NCI-H1105 treated with DMSO at 0.1 percent for 48 hours (cell line): ENCODE results near the gene ADM5.
A peak's percentile ranks its signal among the peaks of the same experiment; 100 is the strongest.

Source experiments
- DNase-seq: peaks from one replicate; lab custom pipeline; 2025; lab: John Stamatoyannopoulos, UW

The ADM5 gene

DNA sequence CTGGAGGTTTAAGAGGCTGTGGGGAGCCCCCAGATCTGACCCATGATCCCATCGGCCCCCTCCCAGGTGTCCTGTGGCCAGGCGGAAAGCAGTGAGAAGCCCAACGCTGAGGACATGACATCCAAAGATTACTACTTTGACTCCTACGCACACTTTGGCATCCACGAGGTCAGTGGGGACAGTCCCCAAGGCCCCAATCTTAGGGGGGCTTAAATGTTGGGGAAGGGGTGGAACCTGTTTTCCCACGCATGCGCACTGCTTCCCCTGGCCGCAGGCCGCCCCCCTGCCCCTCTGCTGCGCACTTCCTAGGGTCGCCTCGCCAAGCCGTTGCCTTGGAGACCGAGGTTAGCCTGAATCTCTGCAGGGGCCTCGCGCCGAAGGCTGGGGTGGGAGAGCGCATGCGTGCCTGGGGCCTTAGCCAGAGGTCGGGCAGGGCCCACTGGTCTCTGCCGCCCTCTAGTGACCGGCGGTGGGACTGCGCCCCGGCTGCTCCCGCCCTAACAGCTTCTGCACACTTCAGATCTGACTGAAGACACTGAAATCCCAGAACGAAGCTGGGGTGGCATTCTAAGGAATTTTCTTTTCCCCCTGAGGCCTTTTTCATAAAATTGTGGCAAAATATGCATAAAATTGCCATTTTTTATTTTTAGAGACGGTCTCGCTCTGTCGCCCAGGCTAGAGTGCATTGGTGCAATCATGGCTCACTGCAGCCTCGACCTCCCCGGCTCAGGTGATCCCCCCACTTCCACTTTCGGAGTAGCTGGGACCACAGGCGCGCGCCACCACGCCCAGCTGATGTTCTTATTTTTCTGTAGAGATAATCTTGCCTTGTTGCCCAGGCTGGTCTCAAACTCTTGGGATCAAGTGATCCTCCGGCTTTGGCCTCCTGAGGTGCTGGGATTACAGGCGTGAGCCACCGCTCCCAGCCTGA is 8.7 kb upstream of the ADM5 start:
- peak; percentile 90 for DNase-seq

DNA sequence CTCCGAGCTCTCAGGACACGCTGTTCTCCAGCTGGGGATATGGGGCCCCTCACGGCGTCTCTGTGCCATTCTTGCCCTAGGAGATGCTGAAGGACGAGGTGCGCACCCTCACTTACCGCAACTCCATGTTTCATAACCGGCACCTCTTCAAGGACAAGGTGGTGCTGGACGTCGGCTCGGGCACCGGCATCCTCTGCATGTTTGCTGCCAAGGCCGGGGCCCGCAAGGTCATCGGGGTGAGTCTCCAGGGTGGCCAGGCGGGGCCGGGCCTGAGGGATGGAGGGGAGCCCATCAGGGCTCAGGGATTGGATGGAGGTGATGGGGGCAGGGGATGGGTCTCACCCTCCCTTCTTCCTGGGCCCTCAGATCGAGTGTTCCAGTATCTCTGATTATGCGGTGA is 7.6 kb upstream of the ADM5 start:
- no peak for DNase-seq

DNA sequence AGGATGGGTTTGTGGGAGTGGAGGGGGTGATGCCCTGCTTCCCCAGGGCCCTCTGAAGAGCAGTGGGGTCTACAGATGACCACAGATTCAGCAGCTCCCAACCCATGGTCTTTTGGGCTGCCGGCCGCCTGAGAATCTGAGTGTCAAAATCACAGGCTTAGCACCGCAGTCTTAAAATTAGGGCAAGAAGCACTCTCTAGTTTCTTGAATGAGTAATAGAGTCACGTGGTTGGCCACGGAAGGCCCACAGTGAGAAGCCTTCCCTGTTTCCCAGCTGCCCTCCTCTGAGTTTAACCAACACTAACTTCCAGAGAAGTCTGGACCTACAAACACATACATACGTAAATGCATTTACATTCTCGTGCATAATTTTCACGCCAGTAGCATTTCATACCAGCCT is 7.1 kb upstream of the ADM5 start:
- no peak for DNase-seq

DNA sequence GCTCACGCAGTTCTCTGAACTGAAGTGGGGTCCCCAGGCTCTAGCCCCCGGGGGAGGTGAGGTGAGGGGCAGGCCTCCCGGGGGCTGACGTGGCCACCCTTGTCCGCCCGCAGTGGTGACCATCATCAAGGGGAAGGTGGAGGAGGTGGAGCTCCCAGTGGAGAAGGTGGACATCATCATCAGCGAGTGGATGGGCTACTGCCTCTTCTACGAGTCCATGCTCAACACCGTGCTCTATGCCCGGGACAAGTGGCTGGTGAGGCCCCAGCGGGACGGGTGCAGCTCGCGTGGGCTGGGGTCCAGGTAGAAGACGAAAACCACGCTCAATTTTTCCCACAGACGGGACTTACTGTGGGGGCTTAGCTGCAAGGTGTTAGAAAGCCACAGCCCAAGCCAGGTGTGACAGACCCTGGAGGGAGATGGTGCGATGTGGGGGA is 5.6 kb upstream of the ADM5 start:
- DNase-seq: no peak

DNA sequence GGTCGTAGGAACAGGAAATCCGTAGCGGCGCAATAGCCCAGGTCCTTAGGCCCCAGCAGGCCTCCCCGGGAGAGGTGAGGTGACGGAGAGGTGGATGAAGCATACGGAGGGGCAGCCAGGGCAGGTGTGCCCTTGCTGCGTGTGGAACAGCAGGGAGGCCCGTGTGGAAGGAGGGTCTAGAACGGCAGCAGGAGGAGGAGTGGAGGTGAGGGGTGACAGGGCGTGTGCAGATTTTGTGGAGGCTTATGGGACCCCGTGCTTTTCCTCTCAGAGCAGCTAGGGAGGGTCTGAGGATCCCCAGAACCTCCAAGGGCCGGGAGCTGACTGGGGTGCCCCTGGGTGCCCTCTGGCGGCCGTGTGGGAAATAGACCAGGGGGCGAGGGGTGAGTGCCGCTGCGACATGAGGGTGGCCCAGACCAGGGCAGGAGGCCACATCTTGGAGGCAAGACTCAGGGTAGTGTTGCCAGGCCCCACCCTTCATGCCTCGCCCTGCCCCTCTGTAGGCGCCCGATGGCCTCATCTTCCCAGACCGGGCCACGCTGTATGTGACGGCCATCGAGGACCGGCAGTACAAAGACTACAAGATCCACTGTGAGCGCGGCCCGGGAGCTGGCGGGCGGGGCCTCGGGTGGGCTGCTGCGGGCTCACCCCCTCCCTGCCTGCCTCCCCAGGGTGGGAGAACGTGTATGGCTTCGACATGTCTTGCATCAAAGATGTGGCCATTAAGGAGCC is 5.0 kb upstream of the ADM5 start:
- DNase-seq: no peak

DNA sequence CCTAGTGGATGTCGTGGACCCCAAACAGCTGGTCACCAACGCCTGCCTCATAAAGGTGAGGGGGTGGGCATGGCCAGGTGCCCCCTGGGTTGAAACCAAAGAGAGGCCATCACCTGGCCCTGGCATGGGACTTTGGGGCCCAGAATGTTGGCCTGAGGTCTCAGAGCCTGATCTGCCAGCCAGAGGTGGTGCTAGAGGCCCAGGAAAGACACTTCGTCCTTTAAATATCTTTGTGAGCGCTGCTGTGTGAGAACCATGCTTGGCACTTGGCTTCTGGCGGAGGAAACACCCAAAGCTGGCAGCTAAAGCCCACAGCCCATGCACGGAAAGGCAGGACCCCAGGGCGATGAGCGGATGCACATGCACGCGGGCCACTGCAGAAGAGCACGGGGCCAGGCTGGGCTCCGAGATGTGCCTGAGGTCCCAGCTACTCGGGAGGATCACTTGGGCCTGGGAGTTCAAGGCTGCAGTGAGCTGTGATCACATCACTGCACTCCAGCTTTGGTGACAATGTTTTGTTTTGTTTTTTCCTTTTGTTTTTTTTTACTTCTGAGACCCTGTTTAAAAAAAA is 4.3 kb upstream of the ADM5 start:
- DNase-seq: no peak

DNA sequence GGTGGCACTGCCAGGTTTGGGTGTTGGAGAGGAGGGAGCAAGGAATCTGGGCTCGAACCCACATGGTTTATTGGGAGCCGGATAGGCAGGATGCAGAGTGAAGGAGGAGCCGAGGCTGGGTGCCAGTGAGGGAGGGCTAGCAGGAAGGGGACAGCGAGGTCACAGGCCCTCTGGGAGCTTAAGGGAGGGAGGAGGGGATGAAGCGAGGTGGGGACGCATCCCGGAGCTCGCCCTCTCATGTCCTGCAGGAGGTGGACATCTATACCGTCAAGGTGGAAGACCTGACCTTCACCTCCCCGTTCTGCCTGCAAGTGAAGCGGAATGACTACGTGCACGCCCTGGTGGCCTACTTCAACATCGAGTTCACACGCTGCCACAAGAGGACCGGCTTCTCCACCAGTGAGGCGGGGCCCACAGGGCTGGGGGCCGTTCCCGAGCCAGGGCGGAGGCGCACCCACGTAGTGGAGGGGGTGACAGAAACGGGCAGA is 3.5 kb upstream of the ADM5 start:
- DNase-seq: no peak

DNA sequence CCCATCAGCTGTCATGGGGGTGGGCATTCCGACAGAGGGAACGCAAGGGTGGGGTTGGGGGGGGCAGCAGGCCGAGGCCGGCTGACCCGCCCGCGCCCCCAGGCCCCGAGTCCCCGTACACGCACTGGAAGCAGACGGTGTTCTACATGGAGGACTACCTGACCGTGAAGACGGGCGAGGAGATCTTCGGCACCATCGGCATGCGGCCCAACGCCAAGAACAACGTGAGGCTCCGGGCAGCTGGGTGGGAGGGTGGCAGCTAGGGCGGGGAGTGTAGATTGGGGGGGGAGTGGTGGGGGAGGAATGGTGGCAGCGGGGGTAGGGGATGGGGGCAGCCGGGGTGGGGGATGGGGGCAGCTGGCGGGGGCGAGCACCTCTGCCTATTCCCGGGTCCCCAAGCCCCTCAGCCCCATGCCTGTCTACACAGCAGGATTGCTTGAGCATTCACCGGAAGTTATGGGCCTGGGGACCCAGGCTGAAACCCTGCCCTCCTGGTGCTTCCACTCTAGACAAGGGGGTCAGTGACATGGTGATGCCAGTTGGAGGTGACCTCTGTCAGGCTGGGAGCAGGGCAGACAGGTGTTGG is 2.8 kb upstream of the ADM5 start:
- DNase-seq: no peak

DNA sequence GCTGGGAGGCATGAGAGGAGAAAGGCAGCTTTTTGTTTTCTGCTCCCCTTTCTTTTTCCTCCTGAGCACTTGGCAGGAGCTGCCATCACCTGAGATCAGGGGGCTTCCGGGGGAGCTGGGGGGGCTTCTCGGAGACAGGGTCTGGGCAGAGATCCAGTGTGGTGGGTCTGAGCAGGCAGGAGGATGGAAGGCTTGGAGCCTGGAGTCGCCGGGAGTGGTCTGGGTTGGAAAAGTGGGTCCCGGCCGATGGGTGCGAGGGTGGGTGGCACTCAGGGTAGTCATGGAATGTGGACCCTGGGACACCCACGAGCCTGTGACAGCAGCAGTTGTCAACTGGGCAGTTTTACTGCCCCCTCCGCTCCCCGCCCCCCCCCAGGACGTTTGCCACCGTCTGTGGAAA is 2.2 kb upstream of the ADM5 start:
- no peak for DNase-seq

DNA sequence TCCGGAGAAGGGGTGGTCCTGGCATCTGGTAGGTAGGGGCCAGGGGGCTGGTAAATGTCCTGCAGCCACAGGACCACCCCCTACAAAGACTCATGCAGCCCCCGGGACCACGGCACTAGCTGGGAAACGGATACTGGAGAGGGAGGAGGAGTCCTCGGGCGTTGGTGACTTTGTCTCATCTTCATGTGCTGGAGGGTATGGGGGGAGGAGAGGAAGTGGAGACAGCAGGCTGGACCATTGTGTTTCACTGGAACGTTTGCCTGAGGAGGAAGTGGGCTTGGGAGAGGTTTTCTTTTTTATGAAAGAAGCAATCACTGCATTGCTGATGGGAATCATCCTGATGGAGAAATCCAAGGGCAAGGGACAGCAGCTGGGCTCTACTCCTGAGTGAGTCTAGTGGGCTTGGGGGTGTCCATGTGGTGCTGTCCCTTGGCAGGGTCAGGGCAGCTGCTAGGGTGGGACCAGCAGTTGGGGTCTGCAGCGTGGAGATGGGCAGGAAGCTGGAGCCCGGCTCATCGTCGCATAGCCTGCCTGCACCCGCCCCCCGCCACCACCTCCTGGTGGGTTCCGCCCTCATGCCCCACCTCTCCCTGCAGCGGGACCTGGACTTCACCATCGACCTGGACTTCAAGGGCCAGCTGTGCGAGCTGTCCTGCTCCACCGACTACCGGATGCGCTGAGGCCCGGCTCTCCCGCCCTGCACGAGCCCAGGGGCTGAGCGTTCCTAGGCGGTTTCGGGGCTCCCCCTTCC is 1.7 kb upstream of the ADM5 start:
- no peak for DNase-seq

DNA sequence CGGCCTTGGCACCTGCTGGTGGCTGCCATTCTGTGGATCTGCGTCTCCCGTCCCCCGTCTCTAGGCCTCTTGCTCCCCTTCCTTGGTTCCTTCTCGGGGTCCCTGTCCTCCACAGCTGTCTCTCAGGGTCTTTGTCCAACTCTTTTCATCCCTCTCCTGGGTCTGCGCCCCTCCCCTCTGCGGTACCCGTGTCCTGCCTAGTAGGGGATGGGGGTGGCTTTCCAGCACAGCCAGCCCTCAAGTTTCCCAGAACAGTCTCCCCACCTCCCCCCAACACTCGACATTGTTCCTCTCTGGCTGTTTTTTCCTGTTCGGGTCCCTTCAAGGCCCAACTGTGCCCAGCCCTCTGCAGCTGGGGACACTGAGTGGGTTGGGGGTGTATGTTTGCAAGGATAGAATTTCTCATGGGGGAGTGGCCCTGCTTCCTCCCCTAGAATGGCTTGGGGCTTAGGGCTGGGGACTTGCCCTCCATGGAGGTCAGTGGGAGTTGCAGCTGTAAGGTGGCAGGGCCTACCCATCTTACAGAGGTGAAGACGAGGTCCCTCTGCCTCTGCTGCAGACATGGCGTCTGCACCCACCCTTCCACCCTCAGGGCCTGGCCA is 762 bp upstream of the ADM5 start:
- no peak for DNase-seq

DNA sequence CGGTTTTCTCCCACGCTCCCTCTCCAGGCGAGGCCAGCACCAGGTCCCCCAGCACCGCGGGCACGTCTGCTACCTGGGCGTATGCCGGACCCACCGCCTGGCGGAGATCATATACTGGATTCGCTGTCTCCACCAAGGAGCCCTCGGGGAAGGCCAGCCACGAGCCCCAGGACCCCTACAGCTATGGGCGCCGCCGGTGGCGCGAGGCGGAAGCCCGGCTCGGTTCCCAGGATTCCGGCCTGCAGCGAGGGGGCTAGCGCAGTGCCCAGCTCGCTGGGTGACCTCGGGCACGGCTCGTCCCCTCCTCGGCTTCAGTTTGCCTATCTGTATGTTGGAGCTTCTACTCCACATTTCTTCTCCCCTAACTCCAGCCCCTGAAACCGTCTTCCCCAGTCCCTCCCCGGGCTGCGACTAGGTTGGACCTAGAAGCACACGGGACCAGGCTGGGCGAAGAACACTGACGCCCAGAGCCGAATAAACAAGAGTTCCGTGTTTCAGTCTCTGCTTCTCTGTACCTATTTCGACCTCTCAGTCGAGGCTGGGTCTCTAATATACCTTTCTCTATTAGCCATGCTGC is 773 bp downstream of the ADM5 start:
- no peak for DNase-seq

DNA sequence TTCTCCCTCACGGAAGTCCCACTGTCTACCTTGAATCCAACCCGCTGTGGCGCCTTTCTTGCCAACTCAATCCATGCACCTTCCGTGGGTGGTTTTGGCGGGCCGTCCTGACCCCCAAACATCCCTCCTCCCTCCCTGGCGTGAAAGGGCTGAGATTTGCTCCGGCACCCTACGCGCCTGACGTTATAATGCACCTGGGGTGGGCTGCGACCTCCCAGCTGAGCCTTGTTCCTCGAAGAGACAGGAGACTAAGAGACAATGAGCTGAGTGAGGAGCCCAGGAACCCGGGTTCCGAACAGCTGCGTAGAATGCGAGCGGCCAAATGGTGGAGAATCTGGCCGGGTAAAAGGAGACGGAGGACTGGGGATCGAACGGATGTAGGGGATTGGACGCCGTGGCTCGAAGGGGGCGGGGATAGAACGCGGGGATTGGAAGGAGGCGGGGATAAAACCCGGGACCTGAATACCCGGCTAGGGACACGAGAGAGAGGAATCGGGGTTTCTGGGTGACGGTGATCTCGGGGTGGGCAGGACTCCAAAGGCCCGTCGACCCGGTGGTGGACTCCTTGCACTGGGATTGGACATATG is 1.4 kb downstream of the ADM5 start, which contains the start of gene CPT1C:
CPT1C (plus strand) TSS at position 461 of the 587 bp plus-strand sequence. CDS start 1,137 bp downstream, outside the sequence.
- DNase-seq: peak; percentile 90

DNA sequence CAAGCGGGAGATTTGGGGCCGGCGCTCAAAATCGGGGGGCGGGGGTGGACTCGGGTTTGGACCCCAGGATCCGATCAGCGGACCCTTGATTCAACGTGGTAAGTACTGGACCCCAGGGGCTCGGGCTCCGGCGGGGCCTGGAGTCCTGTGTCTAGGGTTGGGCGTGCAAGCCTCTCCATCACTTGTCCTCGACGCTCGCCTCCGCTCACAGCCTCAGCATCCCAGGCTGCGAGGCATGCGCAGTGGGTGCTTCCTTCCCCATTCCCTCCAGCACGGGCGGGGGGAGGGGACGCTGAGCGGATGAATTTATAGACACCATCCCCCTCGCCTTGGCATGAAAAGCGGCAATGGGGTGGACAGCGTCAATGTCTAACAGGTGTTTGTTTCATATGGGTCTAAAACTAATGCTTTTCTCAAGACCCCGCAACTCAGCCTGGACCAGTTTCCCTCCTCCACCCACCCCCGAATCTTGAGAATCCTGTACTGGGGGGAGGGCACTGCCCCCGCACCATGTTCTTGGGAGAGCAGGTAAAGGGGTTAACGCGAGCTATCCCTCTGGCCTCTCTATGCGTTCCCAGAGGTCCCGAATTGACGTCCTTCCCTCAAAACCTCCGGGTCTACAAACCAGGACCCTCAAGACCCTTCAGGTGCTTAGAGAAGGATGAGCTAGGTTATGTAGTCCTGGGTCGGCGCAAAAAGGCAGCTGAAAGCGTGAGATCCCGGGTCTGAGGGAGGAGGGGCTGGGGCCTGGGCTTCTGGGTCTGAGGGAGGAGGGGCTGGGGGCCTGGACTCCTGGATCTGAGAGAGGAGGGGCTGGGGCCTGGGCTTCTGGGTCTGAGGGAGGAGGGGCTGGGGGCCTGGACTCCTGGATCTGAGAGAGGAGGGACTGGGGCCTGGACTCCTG is 2.1 kb downstream of the ADM5 start:
- DNase-seq: peak; percentile 78

DNA sequence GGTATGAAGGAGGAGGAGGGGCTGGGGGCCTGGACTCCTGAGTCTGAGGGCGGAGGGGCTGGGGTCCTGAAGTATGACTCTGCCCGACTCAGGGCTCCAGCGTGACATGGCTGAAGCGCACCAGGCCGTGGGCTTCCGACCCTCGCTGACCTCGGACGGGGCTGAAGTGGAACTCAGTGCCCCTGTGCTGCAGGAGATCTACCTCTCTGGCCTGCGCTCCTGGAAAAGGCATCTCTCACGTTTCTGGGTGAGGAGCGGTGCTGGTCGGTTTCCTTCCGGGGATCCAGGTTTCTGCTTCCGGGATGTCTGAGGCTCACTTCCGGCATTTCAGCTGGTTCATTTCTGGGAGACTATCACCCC is 2.7 kb downstream of the ADM5 start:
- no peak for DNase-seq

DNA sequence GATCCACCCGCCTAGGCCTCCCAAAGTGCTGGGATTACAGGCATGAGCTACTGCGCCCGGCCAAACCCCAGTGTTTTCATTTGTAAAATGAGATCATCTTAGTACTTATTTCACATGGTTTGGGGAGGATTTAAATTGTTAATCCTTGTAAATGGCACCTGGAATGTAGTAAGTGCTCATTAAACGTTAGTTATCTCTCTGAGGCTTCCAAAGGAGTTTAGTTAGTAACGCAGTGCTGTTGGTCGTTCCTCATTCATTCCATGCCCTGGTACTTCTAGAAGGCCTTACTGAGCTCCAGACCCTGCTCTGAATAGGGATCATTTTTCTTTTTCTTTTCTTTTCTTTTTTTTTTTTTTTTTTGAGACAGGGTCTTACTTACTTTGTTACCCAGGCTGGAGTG is 6.7 kb downstream of the ADM5 start:
- no peak for DNase-seq

DNA sequence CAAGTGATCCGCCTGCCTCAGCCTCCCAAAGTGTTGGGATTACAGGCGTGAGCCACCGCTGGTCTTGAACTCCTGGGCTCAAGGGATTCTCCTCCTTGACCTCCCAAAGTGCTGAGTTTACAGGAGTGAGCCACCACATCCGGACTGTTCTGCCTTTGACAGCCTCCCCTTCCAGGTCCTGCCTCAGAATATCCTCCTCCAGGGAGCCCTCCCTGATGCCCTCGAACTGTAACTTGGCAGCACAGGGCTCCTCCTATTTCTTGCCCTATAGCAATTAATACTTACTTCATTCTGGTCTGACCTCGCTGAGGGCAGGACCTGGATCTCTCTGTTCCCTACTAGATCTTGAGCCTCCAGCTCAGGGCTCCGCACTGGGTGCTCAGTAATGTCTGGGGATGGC is 7.5 kb downstream of the ADM5 start:
- no peak for DNase-seq

DNA sequence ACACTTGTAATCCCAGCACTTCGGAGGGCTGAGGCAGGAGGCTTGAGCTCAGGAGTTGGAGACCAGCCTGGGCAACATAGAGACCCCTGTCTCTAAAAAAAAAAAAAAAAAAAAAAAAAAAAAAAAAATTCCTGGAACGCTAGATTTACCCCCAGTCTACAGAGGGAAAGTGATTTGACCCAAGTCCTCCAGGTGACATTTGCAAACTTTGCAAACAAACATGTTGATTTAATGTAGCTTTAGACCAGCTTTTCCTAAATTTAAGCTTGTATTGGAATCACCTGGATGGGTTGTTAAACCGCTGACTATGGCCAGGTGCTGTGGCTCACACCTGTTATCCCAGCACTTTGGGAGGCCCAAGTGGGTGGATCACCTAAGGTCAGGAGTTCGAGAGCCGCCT is 10.0 kb downstream of the ADM5 start:
- no peak for DNase-seq

DNA sequence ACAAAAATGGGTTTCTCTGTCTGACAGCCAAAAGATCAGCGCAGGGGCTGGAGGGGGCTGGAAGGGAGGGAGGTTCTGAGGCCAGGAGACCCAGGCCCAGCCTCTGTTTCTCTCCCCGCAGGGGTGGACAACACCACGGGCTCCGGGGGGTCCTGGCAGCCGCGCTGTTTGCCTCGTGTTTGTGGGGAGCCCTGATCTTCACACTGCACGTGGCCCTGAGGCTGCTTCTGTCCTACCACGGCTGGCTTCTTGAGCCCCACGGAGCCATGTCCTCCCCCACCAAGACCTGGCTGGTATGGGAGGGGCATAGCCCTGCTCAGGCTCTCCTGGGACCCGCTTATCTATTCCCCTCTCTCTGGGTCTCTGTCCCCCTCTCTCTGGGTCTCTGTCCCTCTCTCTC is 11.2 kb downstream of the ADM5 start:
- DNase-seq: no peak
